HG03064 (cell line): ENCODE data around the gene ASTL.
"Not testable (repeated sequence)": the region's sequence is repeated elsewhere in the genome, so short reads cannot be mapped to it uniquely, and the experiment has no call there.

ENCODE experiments used
- ATAC-seq: cut with Tn5 transposase; IDR thresholded peaks from one replicate; pipeline ENCODE4 v1.9.1; 2021; ENCODE audit warnings: low read depth; ENCODE audit not compliant: unreplicated experiment

Gene ASTL

DNA sequence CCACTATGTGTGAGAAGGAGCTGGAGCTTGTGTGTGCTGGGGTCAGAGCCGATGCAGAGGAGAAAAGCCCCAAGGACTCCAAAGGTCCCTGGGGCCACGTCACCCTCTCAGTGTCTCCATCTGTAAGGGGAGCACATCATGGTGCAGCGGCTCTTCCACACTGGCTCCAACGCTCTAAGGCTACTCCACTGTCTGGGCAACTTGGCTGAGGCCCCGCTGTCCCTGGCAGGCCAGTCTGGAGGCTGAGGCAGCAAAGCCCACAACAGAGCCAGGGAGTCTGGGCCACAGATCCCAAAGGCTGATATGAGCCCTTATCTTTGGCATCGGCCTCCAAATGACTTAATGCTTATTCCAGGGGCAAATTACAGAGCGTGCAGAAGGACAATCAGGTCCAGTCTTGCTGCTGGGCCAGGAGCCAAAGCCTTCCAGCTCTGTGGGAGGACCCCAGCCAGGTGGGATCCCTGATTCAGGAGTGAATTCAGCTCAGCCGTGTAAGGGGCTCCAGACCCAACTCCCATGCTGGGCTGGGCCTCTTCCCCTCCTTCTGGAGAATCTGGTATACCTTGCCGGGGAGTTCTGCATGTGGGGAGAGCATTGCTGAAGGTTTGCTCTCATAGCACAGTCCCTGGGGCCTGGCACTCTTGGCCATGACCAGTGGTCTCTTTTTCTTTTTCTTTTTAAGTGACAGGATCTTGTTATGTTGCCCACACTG lies 8.7 kb upstream of the ASTL start:
- no peak for ATAC-seq

- no peak for ATAC-seq
These were observed 8.0 kb upstream of the ASTL start for GRCh38 chr2:96146153-96146880.

- no peak for ATAC-seq
These were observed 7.5 kb upstream of the ASTL start for GRCh38 chr2:96145848-96146152.

DNA sequence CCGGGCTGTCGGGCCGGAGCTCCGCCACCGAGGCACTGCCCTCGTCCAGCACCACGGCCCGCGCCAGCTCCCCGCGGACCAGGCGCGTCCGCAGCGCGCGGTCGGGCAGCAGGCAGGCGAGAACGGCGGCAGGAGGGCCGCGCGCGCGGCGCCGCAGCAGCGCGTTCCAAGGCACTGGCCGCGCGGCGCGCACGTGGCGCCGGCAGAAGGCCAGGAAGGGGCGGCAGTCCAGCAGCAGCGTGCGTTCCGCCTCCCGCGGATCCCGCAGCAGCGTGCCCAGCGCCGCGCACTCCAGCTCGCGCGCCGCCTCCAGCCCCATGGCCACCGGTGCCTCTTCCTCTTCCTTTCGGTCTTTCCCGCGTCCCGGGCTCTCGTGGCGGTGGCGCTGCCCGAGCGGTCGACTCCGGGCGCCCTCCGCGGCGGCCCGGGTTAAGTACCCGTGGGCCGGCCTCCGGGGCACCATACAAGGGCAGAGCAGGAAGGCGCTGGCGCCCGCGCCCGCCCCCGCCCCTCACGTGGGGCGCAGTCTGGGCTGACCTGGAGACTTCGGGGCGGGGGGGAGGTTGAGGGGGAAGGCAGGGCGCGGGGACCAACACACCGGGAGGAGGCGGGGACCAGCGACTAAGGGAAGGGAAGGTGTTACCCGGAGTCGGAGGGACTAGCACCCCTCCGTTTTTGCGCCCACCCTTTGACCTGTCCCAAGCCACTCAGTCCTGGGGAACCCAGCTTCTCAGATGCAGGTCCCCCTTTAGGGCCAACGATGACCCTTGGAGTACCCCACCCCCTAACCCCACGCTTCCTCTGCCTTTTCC lies 6.9 kb upstream of the ASTL start, which contains the start of gene DUSP2:
Gene DUSP2 (minus strand): TSS at position 405 of the 812 bp plus-strand sequence. CDS start 86 bp downstream, at position 319.
- ATAC-seq = peak; percentile 47

DNA sequence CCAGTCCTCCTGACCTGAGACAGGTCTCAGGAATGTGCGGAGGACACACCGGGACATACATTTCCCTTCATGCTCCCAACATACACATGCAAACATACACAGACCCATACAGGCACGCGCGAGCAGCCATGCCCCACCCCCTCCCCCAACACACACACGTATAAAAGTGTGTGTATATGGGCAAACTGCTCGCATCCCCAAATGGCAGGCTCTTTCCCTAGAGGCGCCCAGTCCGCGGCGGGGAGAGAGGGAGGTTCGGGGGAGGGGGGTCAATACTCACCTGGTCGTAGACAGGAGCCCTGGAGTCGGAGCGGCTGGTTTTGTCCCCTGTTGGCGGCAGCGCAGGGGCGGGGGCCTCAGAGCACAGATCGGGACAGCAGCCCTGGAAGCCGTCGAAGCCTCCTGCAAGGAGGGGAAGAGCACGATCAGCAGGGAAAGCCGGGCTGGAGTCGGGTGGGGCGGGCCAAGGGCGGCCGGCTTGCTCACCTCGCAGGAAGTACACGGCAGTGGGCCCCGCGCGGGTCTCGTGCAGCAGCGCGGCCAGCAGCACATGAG lies 6.3 kb upstream of the ASTL start:
- ATAC-seq = no peak

- ATAC-seq = no peak
These were observed 5.7 kb upstream of the ASTL start for GRCh38 chr2:96143848-96144480.

DNA sequence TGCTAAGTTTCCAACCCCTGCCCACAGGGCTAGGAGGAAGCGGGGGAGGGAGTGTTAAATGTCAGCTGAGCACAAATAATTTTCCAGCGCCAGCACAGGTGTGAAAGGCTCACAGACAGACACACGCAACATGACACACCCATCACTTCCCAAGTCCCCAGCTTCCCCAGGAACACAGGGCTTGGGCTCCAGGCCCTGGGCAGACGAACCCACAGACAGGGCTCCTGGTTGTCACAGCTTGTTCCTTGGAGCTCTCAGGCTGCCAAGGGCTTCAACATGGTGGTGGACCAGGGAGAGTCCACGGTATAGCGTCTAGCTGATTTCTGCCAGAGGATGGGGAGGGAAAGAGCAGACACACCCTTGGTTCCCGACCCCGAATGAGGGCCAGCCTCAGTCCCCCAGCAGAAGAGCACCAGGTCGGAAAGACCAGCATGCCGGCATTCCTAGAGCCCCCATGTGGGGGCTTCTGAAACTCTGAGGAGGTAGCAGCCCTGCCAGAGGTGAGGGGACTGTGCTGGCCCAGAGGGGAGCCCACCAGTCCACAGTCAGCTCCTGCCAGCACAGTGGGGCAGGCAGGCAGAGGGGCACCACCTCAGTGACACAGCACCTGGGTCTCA lies 5.0 kb upstream of the ASTL start:
- ATAC-seq = no peak

DNA sequence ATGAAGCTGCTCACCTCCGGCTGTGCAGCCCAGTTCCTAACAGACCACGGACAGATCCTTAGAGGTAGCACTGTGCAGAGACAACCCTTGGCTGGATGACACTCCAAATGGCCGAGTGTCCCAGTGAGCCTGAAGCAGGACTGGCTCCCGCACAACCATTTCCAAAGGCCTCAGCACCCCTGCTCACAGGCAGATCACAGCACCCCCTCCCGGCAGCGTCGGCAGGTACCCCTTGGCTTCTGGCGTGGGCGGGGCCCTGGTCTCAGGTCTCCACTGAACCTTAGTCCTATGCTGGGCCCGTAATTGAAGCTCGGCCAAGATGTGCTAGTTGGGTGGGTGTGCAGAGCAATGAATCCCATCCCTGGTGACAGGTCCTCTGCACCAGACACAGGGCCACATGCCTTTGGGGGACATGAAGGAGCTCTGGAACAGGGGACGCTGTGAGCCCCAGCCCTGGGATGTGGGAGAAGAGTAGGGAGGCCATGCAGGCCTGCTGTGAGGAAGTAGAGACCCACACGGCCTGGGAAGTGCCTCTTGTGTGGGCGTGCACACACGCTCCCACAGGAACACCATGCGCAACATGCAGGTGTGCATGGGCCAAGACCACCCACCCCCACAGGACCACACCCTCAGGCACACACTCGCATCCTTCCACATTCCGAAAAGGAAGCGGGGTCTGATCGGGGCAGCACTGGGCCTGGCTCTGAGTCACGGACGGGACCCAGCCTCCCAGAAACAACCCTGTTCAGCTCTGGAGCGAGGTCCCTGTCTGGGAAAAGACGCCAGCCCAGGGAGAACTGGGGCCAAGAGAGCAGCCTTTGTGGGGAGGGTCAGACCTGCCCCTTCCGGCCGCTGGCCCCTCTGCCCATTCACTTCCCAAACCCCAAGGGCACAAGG lies 4.2 kb upstream of the ASTL start:
- no peak for ATAC-seq

DNA sequence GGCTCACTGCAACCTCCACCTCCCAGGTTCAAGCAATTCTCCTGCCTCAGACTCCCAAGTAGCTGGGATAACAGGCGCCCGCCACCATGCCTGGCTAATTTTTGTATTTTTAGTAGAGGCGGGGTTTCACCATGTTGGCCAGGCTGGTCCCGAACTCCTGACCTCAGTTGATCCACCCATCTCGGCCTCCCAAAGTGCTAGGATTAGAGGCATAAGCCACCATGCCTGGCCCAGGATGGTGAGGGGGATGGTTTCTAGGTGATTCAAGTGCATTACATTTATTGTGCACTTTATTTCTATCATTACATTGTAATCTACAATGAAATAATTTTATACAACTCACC lies 3.3 kb upstream of the ASTL start:
- ATAC-seq = not testable (repeated sequence)

- no peak for ATAC-seq
These were observed 2.8 kb upstream of the ASTL start for GRCh38 chr2:96140941-96141623.

- ATAC-seq = no peak
These were observed 968 bp upstream of the ASTL start for GRCh38 chr2:96139181-96139758.

DNA sequence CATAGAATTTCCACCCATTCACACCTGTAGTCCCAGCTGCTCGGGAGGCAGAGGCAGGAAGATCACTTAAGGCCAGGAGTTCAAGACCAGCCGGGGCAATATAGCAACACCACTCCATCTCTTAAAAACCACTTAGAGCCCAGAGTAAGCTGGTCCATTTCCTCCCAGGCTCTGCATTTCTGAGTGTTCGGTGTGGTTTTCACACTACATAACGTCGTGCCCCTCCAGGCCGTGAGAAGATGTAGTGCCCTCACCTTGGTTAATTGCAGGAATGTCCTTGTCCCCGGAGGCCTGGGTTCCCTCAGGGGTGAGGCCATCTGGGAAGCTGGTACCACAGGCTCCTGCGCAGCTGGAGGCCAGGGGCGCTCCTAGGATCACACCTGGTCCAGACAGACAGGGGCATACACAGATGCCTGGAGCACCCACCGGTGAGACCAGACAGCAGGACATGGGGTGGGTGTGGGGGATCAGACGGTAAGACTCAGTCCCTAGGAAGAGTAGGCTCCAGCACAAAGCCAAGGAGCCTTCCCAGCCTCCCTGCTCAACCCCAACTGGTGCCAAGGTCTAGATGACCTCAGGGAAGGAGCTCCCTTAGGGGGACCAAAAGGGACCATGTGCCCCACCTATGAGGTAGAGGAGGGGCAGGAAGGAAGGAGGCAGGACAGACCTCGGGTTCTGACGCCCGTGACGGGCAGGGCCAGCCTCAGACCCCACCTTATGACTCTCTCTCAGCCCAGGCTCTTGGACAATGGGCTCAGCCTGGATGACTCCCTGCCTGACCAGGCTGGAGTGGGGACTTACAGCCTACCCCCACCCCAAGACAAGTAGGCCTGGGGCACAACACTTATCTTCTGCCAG lies 752 bp downstream of the ASTL start:
- ATAC-seq = no peak

- ATAC-seq = no peak
These were observed 2.1 kb downstream of the ASTL start for GRCh38 chr2:96136129-96136720.

DNA sequence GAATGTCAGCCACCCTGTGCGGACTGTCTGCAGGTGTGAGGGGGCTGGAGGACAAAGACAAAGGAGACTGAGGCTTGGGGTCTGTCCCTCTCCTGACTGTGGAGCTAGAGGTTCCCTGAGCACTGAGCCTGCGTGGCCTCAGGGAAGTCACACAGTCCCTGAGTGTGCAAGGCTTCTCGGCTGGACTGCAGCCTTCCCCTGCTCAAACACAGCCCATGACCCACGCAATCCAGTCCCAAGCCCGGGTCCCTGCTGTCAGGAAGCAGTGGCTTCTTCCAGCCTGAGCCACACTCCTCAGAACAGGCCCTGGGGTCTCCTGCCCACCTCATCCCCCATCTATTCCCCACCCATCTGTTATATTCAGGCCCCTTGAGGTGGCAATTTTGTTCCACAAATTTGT lies 2.7 kb downstream of the ASTL start:
- ATAC-seq = no peak

GRCh38 chr2:96135171-96135570 lies 3.1 kb downstream of the ASTL start:
- no peak for ATAC-seq

GRCh38 chr2:96134421-96134820 lies 3.9 kb downstream of the ASTL start:
- no peak for ATAC-seq
